ENCODE measurements around the gene HTD2. TPM values are rescaled to one million over a fixed set of nuclear protein-coding genes. Genes with fewer than 3 reads are reported as not detected.

Gene HTD2
- total RNA-seq, 1 experiment from 2014 or later = 7.9 TPM

DNA sequence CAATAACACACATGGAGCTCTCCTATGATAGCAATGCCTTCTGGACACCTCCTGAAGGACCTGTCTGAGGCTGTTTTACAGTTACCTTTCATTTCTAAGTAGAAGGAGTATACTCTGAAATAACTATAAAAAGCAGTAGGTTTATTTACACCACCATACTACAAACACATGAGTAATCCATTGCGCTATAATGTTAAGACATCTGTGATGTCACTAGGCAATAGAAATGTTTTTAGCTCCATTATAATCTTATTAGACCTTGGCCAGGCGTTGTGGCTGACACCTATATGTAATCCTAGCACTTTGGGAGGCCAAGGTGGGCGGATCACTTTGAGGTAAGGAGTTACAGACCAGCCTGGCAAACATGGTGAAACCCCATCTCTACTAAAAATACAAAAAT lies 51.1 kb downstream of the HTD2 start:
- Histone ChIP-seq H3K4me1 (ENCODE audit: control insufficient read depth, insufficient read depth, low read length) (no peaks in the 10 kb centered on the region), H3K36me3 (ENCODE audit: control insufficient read depth, insufficient read depth, low read length) (no peaks in the 10 kb centered on the region), H3K27ac (ENCODE audit: low read length) (no peak overlapping the region), H3K27me3 (ENCODE audit: control insufficient read depth, insufficient read depth, low read length) (no peaks in the 10 kb centered on the region), H3K4me3 (ENCODE audit: low read depth in 2 of 2, low read length in 2 of 2) (no peak overlapping the region), H3K9me3 (ENCODE audit: control insufficient read depth, insufficient read depth, low read depth, low read length) (no peaks in the 10 kb centered on the region)
- no peak for DNase-seq (ENCODE audit: low read depth, low spot score)
- in situ Hi-C loops (cut with HindIII; ENCODE audit: low pct_unique_long_range_greater_than_20kb, low sequenced_read_pairs) (no loop called here), intact Hi-C loops (cut with micrococcal nuclease; ENCODE audit: unreplicated experiment) (no loop called here)
- ATAC-seq = no peak
- no TSS peak for BruUV-seq (replicated peaks)
- TF ChIP-seq SIN3A (IDR thresholded peaks at IDR 0.05; ENCODE audit: borderline replicate concordance, insufficient read depth, low read depth, low read length) (no peak), TCF7L2 (IDR thresholded peaks at IDR 0.05; ENCODE audit: low read depth, low read length) (no peak), POLR2AphosphoS5 (IDR thresholded peaks at IDR 0.05; ENCODE audit: low read depth, low read length) (no peak)
- TF ChIP-seq, protein P1, sequence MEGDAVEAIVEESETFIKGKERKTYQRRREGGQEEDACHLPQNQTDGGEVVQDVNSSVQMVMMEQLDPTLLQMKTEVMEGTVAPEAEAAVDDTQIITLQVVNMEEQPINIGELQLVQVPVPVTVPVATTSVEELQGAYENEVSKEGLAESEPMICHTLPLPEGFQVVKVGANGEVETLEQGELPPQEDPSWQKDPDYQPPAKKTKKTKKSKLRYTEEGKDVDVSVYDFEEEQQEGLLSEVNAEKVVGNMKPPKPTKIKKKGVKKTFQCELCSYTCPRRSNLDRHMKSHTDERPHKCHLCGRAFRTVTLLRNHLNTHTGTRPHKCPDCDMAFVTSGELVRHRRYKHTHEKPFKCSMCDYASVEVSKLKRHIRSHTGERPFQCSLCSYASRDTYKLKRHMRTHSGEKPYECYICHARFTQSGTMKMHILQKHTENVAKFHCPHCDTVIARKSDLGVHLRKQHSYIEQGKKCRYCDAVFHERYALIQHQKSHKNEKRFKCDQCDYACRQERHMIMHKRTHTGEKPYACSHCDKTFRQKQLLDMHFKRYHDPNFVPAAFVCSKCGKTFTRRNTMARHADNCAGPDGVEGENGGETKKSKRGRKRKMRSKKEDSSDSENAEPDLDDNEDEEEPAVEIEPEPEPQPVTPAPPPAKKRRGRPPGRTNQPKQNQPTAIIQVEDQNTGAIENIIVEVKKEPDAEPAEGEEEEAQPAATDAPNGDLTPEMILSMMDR (IDR thresholded peaks at IDR 0.05) = no peak
- TF ChIP-seq, protein P2, sequence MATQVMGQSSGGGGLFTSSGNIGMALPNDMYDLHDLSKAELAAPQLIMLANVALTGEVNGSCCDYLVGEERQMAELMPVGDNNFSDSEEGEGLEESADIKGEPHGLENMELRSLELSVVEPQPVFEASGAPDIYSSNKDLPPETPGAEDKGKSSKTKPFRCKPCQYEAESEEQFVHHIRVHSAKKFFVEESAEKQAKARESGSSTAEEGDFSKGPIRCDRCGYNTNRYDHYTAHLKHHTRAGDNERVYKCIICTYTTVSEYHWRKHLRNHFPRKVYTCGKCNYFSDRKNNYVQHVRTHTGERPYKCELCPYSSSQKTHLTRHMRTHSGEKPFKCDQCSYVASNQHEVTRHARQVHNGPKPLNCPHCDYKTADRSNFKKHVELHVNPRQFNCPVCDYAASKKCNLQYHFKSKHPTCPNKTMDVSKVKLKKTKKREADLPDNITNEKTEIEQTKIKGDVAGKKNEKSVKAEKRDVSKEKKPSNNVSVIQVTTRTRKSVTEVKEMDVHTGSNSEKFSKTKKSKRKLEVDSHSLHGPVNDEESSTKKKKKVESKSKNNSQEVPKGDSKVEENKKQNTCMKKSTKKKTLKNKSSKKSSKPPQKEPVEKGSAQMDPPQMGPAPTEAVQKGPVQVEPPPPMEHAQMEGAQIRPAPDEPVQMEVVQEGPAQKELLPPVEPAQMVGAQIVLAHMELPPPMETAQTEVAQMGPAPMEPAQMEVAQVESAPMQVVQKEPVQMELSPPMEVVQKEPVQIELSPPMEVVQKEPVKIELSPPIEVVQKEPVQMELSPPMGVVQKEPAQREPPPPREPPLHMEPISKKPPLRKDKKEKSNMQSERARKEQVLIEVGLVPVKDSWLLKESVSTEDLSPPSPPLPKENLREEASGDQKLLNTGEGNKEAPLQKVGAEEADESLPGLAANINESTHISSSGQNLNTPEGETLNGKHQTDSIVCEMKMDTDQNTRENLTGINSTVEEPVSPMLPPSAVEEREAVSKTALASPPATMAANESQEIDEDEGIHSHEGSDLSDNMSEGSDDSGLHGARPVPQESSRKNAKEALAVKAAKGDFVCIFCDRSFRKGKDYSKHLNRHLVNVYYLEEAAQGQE (IDR thresholded peaks at IDR 0.05; ENCODE audit: insufficient read depth in 1 of 2, low read depth in 2 of 2, low read length in 1 of 2) = no peak
- ChIA-PET CTCF (no interaction called here), POLR2A (no interaction called here)

DNA sequence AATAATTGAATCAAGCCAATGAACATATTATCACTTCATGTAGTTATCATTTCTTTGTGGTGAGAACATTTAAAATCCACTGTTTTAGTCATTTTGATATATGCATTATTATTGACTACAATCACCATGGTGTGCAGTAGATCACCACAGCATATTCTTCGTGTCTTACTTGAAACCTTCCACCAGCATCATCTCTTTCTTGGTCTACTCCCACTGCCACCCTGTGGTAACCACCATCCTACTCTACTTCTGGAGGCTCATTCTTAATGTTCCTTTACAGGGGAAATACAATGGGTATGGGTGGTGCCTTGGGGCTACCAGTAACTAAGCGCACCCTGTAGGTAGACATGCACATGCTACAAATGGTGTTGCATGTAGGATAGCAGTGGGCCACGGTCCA lies 51.8 kb downstream of the HTD2 start:
- Histone ChIP-seq H3K27ac (ENCODE audit: low read length) (no peak overlapping the region), H3K36me3 (ENCODE audit: control insufficient read depth, insufficient read depth, low read length) (no peaks in the 10 kb centered on the region), H3K4me1 (ENCODE audit: control insufficient read depth, insufficient read depth, low read length) (no peaks in the 10 kb centered on the region), H3K27me3 (ENCODE audit: control insufficient read depth, insufficient read depth, low read length) (no peaks in the 10 kb centered on the region), H3K9me3 (ENCODE audit: control insufficient read depth, insufficient read depth, low read depth, low read length) (no peaks in the 10 kb centered on the region), H3K4me3 (ENCODE audit: low read depth in 2 of 2, low read length in 2 of 2) (no peak overlapping the region)
- BruUV-seq (replicated peaks) = no TSS peak
- in situ Hi-C loops (cut with HindIII; ENCODE audit: low pct_unique_long_range_greater_than_20kb, low sequenced_read_pairs) = no loop called here
- ChIA-PET POLR2A (no interaction called here), CTCF (no interaction called here)
- TF ChIP-seq, protein P2 (IDR thresholded peaks at IDR 0.05; ENCODE audit: insufficient read depth in 1 of 2, low read depth in 2 of 2, low read length in 1 of 2) = no peak
- TF ChIP-seq POLR2AphosphoS5 (IDR thresholded peaks at IDR 0.05; ENCODE audit: low read depth, low read length) = no peak
- TF ChIP-seq SIN3A (IDR thresholded peaks at IDR 0.05; ENCODE audit: borderline replicate concordance, insufficient read depth, low read depth, low read length) = no peak
- TF ChIP-seq TCF7L2 (IDR thresholded peaks at IDR 0.05; ENCODE audit: low read depth, low read length) = no peak
- TF ChIP-seq, protein P1 (IDR thresholded peaks at IDR 0.05) = no peak
- ATAC-seq (no peak), DNase-seq (ENCODE audit: low read depth, low spot score) (no peak)
- intact Hi-C loops (cut with micrococcal nuclease; ENCODE audit: unreplicated experiment) = no loop called here

Data from Panc1 (cell line).